ENCODE data around the gene INPP4B.
A peak's percentile ranks its signal among the peaks of the same experiment; 100 is the strongest.

The INPP4B gene

GRCh38 chr4:142846108-142846728 is at the start of gene INPP4B:
INPP4B (minus strand) TSS chr4:142846301.
- peak within 1 kb of the TSS; percentile 62 for H3K27ac Mint-ChIP-seq
- no peaks in the 10 kb centered on the region for H3K9me3 Mint-ChIP-seq
- H3K36me3 Mint-ChIP-seq: no peaks in the 10 kb centered on the region
- H3K4me1 Mint-ChIP-seq: peaks cover 19% of the 10 kb centered on the region
- peaks cover 8% of the 10 kb centered on the region for H3K27me3 Mint-ChIP-seq
- peak within 1 kb of the TSS; percentile 93 for H3K4me3 Mint-ChIP-seq

- H3K9me3 Mint-ChIP-seq: peaks cover 37% of the 10 kb centered on the region
- no peak overlapping the region for H3K27ac Mint-ChIP-seq
- H3K36me3 Mint-ChIP-seq: no peaks in the 10 kb centered on the region
- H3K4me3 Mint-ChIP-seq: no peak overlapping the region
- no peaks in the 10 kb centered on the region for H3K4me1 Mint-ChIP-seq
- peaks cover 4% of the 10 kb centered on the region for H3K27me3 Mint-ChIP-seq
Measured at GRCh38 chr4:142893012-142893411, 46.9 kb upstream of the INPP4B start.

GRCh38 chr4:142886566-142886965 is 40.5 kb upstream of the INPP4B start:
- H3K9me3 Mint-ChIP-seq: no peaks in the 10 kb centered on the region
- peaks cover 7% of the 10 kb centered on the region for H3K27me3 Mint-ChIP-seq
- no peaks in the 10 kb centered on the region for H3K36me3 Mint-ChIP-seq
- H3K4me1 Mint-ChIP-seq: no peaks in the 10 kb centered on the region
- H3K4me3 Mint-ChIP-seq: no peak overlapping the region
- H3K27ac Mint-ChIP-seq: no peak overlapping the region

GRCh38 chr4:142883040-142883832 is 37.1 kb upstream of the INPP4B start:
- Mint-ChIP-seq H3K9me3 (no peaks in the 10 kb centered on the region), H3K27ac (no peak overlapping the region), H3K4me1 (no peaks in the 10 kb centered on the region), H3K4me3 (no peak overlapping the region), H3K27me3 (peaks cover 8% of the 10 kb centered on the region), H3K36me3 (no peaks in the 10 kb centered on the region)

- Mint-ChIP-seq H3K36me3 (no peaks in the 10 kb centered on the region), H3K9me3 (no peaks in the 10 kb centered on the region), H3K4me3 (no peak overlapping the region), H3K27ac (no peak overlapping the region), H3K4me1 (no peaks in the 10 kb centered on the region), H3K27me3 (peaks cover 9% of the 10 kb centered on the region)
Measured at GRCh38 chr4:142882159-142882558, 36.1 kb upstream of the INPP4B start.

GRCh38 chr4:142881331-142881730 is 35.2 kb upstream of the INPP4B start:
- H3K4me1 Mint-ChIP-seq: no peaks in the 10 kb centered on the region
- no peaks in the 10 kb centered on the region for H3K36me3 Mint-ChIP-seq
- no peak overlapping the region for H3K4me3 Mint-ChIP-seq
- peaks cover 11% of the 10 kb centered on the region for H3K27me3 Mint-ChIP-seq
- H3K9me3 Mint-ChIP-seq: no peaks in the 10 kb centered on the region
- H3K27ac Mint-ChIP-seq: no peak overlapping the region

- Mint-ChIP-seq H3K4me1 (no peaks in the 10 kb centered on the region), H3K9me3 (no peaks in the 10 kb centered on the region), H3K36me3 (no peaks in the 10 kb centered on the region), H3K27ac (no peak overlapping the region), H3K4me3 (no peak overlapping the region), H3K27me3 (peaks cover 8% of the 10 kb centered on the region)
Measured at GRCh38 chr4:142875117-142875516, 29.0 kb upstream of the INPP4B start.

- Mint-ChIP-seq H3K4me1 (no peaks in the 10 kb centered on the region), H3K4me3 (no peak overlapping the region), H3K36me3 (no peaks in the 10 kb centered on the region), H3K9me3 (no peaks in the 10 kb centered on the region), H3K27ac (no peak overlapping the region), H3K27me3 (peaks cover 8% of the 10 kb centered on the region)
Measured at GRCh38 chr4:142874684-142875083, 28.6 kb upstream of the INPP4B start.

GRCh38 chr4:142866685-142867084 is 20.6 kb upstream of the INPP4B start:
- Mint-ChIP-seq H3K27me3 (peaks cover 5% of the 10 kb centered on the region), H3K9me3 (no peaks in the 10 kb centered on the region), H3K27ac (no peak overlapping the region)

GRCh38 chr4:142861351-142861750 is 15.2 kb upstream of the INPP4B start:
- Mint-ChIP-seq H3K4me3 (no peak overlapping the region), H3K4me1 (no peaks in the 10 kb centered on the region), H3K9me3 (no peaks in the 10 kb centered on the region), H3K27me3 (peaks cover under 1% of the 10 kb centered on the region), H3K27ac (no peak overlapping the region), H3K36me3 (no peaks in the 10 kb centered on the region)

More at GRCh38 chr4:142866685-142867084, 20.6 kb upstream of the INPP4B start:
- no peak overlapping the region for H3K4me3 Mint-ChIP-seq
- H3K4me1 Mint-ChIP-seq: no peaks in the 10 kb centered on the region
- no peaks in the 10 kb centered on the region for H3K36me3 Mint-ChIP-seq

GRCh38 chr4:142858965-142859364 is 12.9 kb upstream of the INPP4B start:
- Mint-ChIP-seq H3K4me1 (no peaks in the 10 kb centered on the region), H3K27me3 (peaks cover 2% of the 10 kb centered on the region), H3K9me3 (no peaks in the 10 kb centered on the region), H3K4me3 (no peak overlapping the region), H3K27ac (no peak overlapping the region), H3K36me3 (no peaks in the 10 kb centered on the region)

GRCh38 chr4:142858446-142858845 is 12.3 kb upstream of the INPP4B start:
- Mint-ChIP-seq H3K9me3 (no peaks in the 10 kb centered on the region), H3K27ac (no peak overlapping the region), H3K4me3 (no peak overlapping the region), H3K4me1 (no peaks in the 10 kb centered on the region), H3K27me3 (peaks cover 2% of the 10 kb centered on the region), H3K36me3 (no peaks in the 10 kb centered on the region)

- H3K4me3 Mint-ChIP-seq: no peak overlapping the region
- H3K9me3 Mint-ChIP-seq: no peaks in the 10 kb centered on the region
- H3K27me3 Mint-ChIP-seq: peaks cover 2% of the 10 kb centered on the region
- no peaks in the 10 kb centered on the region for H3K36me3 Mint-ChIP-seq
- no peak overlapping the region for H3K27ac Mint-ChIP-seq
- H3K4me1 Mint-ChIP-seq: no peaks in the 10 kb centered on the region
Measured at GRCh38 chr4:142856576-142856975, 10.5 kb upstream of the INPP4B start.

GRCh38 chr4:142850478-142850877 is 4.4 kb upstream of the INPP4B start:
- H3K4me3 Mint-ChIP-seq: no peak overlapping the region
- H3K27me3 Mint-ChIP-seq: peaks cover 6% of the 10 kb centered on the region
- peaks cover 2% of the 10 kb centered on the region for H3K4me1 Mint-ChIP-seq
- H3K36me3 Mint-ChIP-seq: no peaks in the 10 kb centered on the region
- H3K9me3 Mint-ChIP-seq: no peaks in the 10 kb centered on the region
- H3K27ac Mint-ChIP-seq: no peak overlapping the region

GRCh38 chr4:142846729-142847596 is 862 bp upstream of the INPP4B start:
- peak overlapping the region; percentile 93 for H3K4me3 Mint-ChIP-seq
- H3K9me3 Mint-ChIP-seq: no peaks in the 10 kb centered on the region
- H3K27me3 Mint-ChIP-seq: peaks cover 8% of the 10 kb centered on the region
- peaks cover 19% of the 10 kb centered on the region for H3K4me1 Mint-ChIP-seq
- H3K36me3 Mint-ChIP-seq: no peaks in the 10 kb centered on the region
- peak overlapping the region; percentile 46 for H3K27ac Mint-ChIP-seq

Measured in activated naive CD4-positive, alpha-beta T cell treated with anti-CD3 and anti-CD28 coated beads, Interleukin-2, amount 50 U/mL, for 24 hours (primary cell).